CD14-positive monocyte (primary cell): Measurements from ENCODE around the gene FEM1C. TPM values are rescaled to one million over a fixed set of nuclear protein-coding genes. Genes with fewer than 3 reads are reported as not detected.

Experiments used
- DNase-seq, 3 donors: peaks; one replicate each; pipeline ENCODE4 v3.0.0-alpha.2; 2011 to 2022
- H2AFZ ChIP-seq: 2 replicates; pipeline ENCODE4 v1.6.0; 2012; ENCODE audit warnings: mild to moderate bottlenecking, low read depth, low read length, inconsistent platforms; ENCODE audit not compliant: insufficient read depth, poor library complexity, severe bottlenecking
- H3K27ac ChIP-seq, 2 donors: 1 replicate in 1 of 2; 2 replicates in 1 of 2; pipeline ENCODE4 v1.5.1; 2012 to 2013; ENCODE audit warnings: low read length in 2 of 2, control low read depth in 1 of 2, inconsistent platforms in 1 of 2, low read depth in 1 of 2, mild to moderate bottlenecking in 1 of 2
- H3K27me3 ChIP-seq, 2 donors: one replicate each; pipeline versions ENCODE4 v1.6.0 to v1.6.1; 2011 to 2013; ENCODE audit warnings: low read length in 2 of 2; ENCODE audit not compliant: control insufficient read depth in 2 of 2, insufficient read depth in 2 of 2
- H3K36me3 ChIP-seq, 2 donors: replicated peaks in 1 of 2; 1 replicate in 1 of 2; 2 replicates in 1 of 2; pipeline versions ENCODE4 v1.5.1 to v1.6.1; 2012 to 2013; ENCODE audit warnings: low read length in 2 of 2, control low read depth in 1 of 2, inconsistent platforms in 1 of 2, mild to moderate bottlenecking in 1 of 2; ENCODE audit not compliant: insufficient read depth in 2 of 2, control insufficient read depth in 1 of 2
- H3K4me1 ChIP-seq, 2 donors: 1 replicate in 1 of 2; 2 replicates in 1 of 2; pipeline versions ENCODE4 v1.5.1 to v1.6.1; 2012 to 2013; ENCODE audit warnings: low read length in 2 of 2, control low read depth in 1 of 2, inconsistent platforms in 1 of 2, mild to moderate bottlenecking in 1 of 2, moderate library complexity in 1 of 2; ENCODE audit not compliant: insufficient read depth in 2 of 2, control insufficient read depth in 1 of 2
- H3K4me2 ChIP-seq: replicated peaks from 2 replicates; pipeline ENCODE3; 2012; ENCODE audit warnings: low read length, moderate library complexity, mild to moderate bottlenecking; ENCODE audit not compliant: poor library complexity, severe bottlenecking; ENCODE audit errors: extremely low read depth
- H3K4me3 ChIP-seq, 3 experiments: fragments of 200-600 bp in 1 of 3; sonication (generic) in 1 of 3; replicated peaks in 1 of 3; 1 replicate in 2 of 3; 2 replicates in 1 of 3; pipeline ENCODE4 v1.5.1; 2011 to 2013; ENCODE audit warnings: low read length in 3 of 3, mild to moderate bottlenecking in 3 of 3, control low read depth in 2 of 3, low read depth in 2 of 3, inconsistent platforms in 1 of 3, moderate library complexity in 1 of 3
- H3K79me2 ChIP-seq: 2 replicates; pipeline ENCODE4 v1.6.0; 2012; ENCODE audit warnings: mild to moderate bottlenecking, control low read depth, inconsistent platforms, low read length, moderate library complexity; ENCODE audit not compliant: insufficient read depth
- H3K9ac ChIP-seq: 2 replicates; pipeline ENCODE4 v1.6.0; 2017; ENCODE audit warnings: low read length, mild to moderate bottlenecking; ENCODE audit not compliant: insufficient read depth, poor library complexity, severe bottlenecking
- H3K9me3 ChIP-seq, 2 donors: replicated peaks in 1 of 2; 1 replicate in 1 of 2; 2 replicates in 1 of 2; pipeline versions ENCODE4 v1.5.1 to v1.6.1; 2012 to 2013; ENCODE audit warnings: low read length in 2 of 2, control low read depth in 1 of 2; ENCODE audit not compliant: control insufficient read depth in 1 of 2, insufficient read depth in 1 of 2
- H4K20me1 ChIP-seq: 2 replicates; pipeline ENCODE4 v1.6.0; 2012; ENCODE audit warnings: mild to moderate bottlenecking, low read length, control low read depth, moderate library complexity; ENCODE audit not compliant: insufficient read depth
- H3K27ac Mint-ChIP-seq, 7 donors: one replicate each; pipeline ENCODE4 v1.8.0; 2020; ENCODE audit warnings: mild to moderate bottlenecking in 7 of 7, mixed read lengths in 7 of 7, moderate library complexity in 6 of 7, inconsistent platforms in 2 of 7
- H3K27me3 Mint-ChIP-seq, 3 donors: one replicate each; pipeline ENCODE4 v1.8.0; 2021 to 2022; ENCODE audit warnings: low read depth in 3 of 3, mild to moderate bottlenecking in 3 of 3, mixed read lengths in 3 of 3, moderate library complexity in 3 of 3, inconsistent platforms in 1 of 3
- H3K36me3 Mint-ChIP-seq, 2 donors: one replicate each; pipeline ENCODE4 v1.8.0; 2020; ENCODE audit warnings: mixed read lengths in 2 of 2, inconsistent platforms in 1 of 2, mild to moderate bottlenecking in 1 of 2
- H3K4me1 Mint-ChIP-seq: one replicate; pipeline ENCODE4 v1.8.0; 2020; ENCODE audit warnings: mild to moderate bottlenecking, mixed read lengths
- H3K4me3 Mint-ChIP-seq, 2 donors: one replicate each; pipeline ENCODE4 v1.8.0; 2020; ENCODE audit warnings: mild to moderate bottlenecking in 2 of 2, mixed read lengths in 2 of 2, moderate library complexity in 1 of 2
- H3K9me3 Mint-ChIP-seq, 7 donors: one replicate each; pipeline ENCODE4 v1.8.0; 2020 to 2022; ENCODE audit warnings: mixed read lengths in 7 of 7, mild to moderate bottlenecking in 6 of 7, moderate library complexity in 6 of 7, inconsistent platforms in 2 of 7
- WGBS: methylation state at CpG from one replicate; pipeline ENCODE4 v1.1.5; 2013; ENCODE audit warnings: missing lambda C conversion rate; ENCODE audit not compliant: insufficient coverage; 5-methylcytosine and 5-hydroxymethylcytosine counted together
- intact Hi-C, 2 donors: fragments of 100-400 bp; cut with micrococcal nuclease; formaldehyde crosslinking; loops; one replicate each; pipeline versions ENCODE4 v1.15.0 to v1.15.1; 2023
- polyA plus RNA-seq, 3 donors: library from polyadenylated mRNA; depleted of rRNA in 1 of 3; unstranded in 2 of 3; stranded (reverse) in 1 of 3; fragments of 300-500 nt in 2 of 3; fragments of >200 nt in 1 of 3; fragmentation: Illumina TruSeq in 2 of 3; gene quantifications; 1 replicate in 2 of 3; 2 replicates in 1 of 3; pipeline ENCODE4 v1.2.3, GENCODE V29; 2012 to 2021
- TF ChIP-seq, protein P1 (sequence below): fragments of 200-600 bp; IDR thresholded peaks from one replicate; pipeline ENCODE4 v1.8.0; 2022; ENCODE audit warnings: antibody characterized with exemption, mild to moderate bottlenecking

FEM1C gene
- polyA plus RNA-seq, 3 donors, result 2.5 to 18.2 (median 2.6) TPM

- no peaks in the 10 kb centered on the region for H3K27me3 ChIP-seq
- Mint-ChIP-seq H3K4me1 (peaks cover 4% of the 10 kb centered on the region), H3K27me3 (peaks cover 2 to 4% (median 2%) of the 10 kb centered on the region in 3 donors), H3K4me3 (no peak overlapping the region), H3K36me3 (no peaks in the 10 kb centered on the region), H3K9me3 (peaks cover 0 to 9% (median 2%) of the 10 kb centered on the region in 7 donors), H3K27ac (no peak overlapping the region)
- no peaks in the 10 kb centered on the region for H3K79me2 ChIP-seq
- H3K9me3 ChIP-seq, result no peaks in the 10 kb centered on the region
- H4K20me1 ChIP-seq, result no peaks in the 10 kb centered on the region
- H3K4me1 ChIP-seq, result no peaks in the 10 kb centered on the region
- no peaks in the 10 kb centered on the region for H3K36me3 ChIP-seq
- H2AFZ ChIP-seq, result no peak overlapping the region
- H3K9ac ChIP-seq, result no peak overlapping the region
- TF ChIP-seq, protein P1, sequence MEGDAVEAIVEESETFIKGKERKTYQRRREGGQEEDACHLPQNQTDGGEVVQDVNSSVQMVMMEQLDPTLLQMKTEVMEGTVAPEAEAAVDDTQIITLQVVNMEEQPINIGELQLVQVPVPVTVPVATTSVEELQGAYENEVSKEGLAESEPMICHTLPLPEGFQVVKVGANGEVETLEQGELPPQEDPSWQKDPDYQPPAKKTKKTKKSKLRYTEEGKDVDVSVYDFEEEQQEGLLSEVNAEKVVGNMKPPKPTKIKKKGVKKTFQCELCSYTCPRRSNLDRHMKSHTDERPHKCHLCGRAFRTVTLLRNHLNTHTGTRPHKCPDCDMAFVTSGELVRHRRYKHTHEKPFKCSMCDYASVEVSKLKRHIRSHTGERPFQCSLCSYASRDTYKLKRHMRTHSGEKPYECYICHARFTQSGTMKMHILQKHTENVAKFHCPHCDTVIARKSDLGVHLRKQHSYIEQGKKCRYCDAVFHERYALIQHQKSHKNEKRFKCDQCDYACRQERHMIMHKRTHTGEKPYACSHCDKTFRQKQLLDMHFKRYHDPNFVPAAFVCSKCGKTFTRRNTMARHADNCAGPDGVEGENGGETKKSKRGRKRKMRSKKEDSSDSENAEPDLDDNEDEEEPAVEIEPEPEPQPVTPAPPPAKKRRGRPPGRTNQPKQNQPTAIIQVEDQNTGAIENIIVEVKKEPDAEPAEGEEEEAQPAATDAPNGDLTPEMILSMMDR, result no peak
- DNase-seq, result no peak
- H3K4me2 ChIP-seq, result no peak overlapping the region
- intact Hi-C loops, result no loop called here
- no peak overlapping the region for H3K27ac ChIP-seq
- no peak overlapping the region for H3K4me3 ChIP-seq
Observed at GRCh38 chr5:115559524-115559923, 14.9 kb upstream of the FEM1C start.

GRCh38 chr5:115558388-115558956, 13.9 kb upstream of the FEM1C start:
- Mint-ChIP-seq H3K27ac (no peak overlapping the region), H3K27me3 (peaks cover 0 to 2% (median 2%) of the 10 kb centered on the region in 3 donors), H3K4me3 (no peak overlapping the region), H3K9me3 (peaks cover 0 to 9% (median 2%) of the 10 kb centered on the region in 7 donors), H3K4me1 (peaks cover 4% of the 10 kb centered on the region), H3K36me3 (no peaks in the 10 kb centered on the region)
- H3K79me2 ChIP-seq, result no peaks in the 10 kb centered on the region
- H3K4me3 ChIP-seq, result no peak overlapping the region
- H3K4me1 ChIP-seq, result no peaks in the 10 kb centered on the region
- H3K4me2 ChIP-seq, result no peak overlapping the region
- WGBS, result 94% methylated on average over 2 of the region's 4 CpGs
- H4K20me1 ChIP-seq, result no peaks in the 10 kb centered on the region
- TF ChIP-seq, protein P1, result no peak
- no peaks in the 10 kb centered on the region for H3K9me3 ChIP-seq
- no peak overlapping the region for H3K9ac ChIP-seq
- intact Hi-C loops, result no loop called here
- H3K36me3 ChIP-seq, result no peaks in the 10 kb centered on the region
- no peak overlapping the region for H3K27ac ChIP-seq
- no peak overlapping the region for H2AFZ ChIP-seq
- no peak for DNase-seq
- no peaks in the 10 kb centered on the region for H3K27me3 ChIP-seq
